ENCODE data around the gene HIRIP3.

Gene HIRIP3

DNA sequence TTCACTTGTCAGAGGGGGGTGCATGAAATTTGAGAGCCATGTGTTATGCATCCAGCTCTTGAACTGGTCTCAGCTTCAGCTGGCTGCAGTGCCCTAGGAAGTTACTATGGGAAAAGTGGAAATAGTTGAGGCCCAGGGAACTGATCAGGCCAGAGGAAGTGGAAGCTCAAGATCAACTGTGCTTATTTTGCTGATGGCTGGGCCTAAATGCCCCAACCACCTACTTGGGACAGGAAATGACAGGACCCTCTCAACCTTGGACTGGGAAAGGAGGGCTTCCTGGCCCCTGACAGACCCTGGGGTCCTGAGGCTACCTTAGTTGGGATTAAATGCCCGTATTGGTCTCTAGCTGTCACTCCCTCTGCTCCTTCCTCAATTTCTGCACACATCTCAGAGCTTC is 22.9 kb downstream of the HIRIP3 start:
- H3K27ac Mint-ChIP-seq, result no peak overlapping the region
- TF ChIP-seq, protein P1, sequence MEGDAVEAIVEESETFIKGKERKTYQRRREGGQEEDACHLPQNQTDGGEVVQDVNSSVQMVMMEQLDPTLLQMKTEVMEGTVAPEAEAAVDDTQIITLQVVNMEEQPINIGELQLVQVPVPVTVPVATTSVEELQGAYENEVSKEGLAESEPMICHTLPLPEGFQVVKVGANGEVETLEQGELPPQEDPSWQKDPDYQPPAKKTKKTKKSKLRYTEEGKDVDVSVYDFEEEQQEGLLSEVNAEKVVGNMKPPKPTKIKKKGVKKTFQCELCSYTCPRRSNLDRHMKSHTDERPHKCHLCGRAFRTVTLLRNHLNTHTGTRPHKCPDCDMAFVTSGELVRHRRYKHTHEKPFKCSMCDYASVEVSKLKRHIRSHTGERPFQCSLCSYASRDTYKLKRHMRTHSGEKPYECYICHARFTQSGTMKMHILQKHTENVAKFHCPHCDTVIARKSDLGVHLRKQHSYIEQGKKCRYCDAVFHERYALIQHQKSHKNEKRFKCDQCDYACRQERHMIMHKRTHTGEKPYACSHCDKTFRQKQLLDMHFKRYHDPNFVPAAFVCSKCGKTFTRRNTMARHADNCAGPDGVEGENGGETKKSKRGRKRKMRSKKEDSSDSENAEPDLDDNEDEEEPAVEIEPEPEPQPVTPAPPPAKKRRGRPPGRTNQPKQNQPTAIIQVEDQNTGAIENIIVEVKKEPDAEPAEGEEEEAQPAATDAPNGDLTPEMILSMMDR (IDR thresholded peaks at IDR 0.05; ENCODE audit: unreplicated experiment in 3 of 3), result no peak
- no peaks in the 10 kb centered on the region for H3K27me3 Mint-ChIP-seq (ENCODE audit: low read depth)
- H3K4me1 Mint-ChIP-seq, result peaks cover 27% of the 10 kb centered on the region
- H3K4me3 Mint-ChIP-seq, result peak overlapping the region in 1 of 3 experiments; percentile 96
- H3K9me3 Mint-ChIP-seq, result peaks cover 5% of the 10 kb centered on the region
- peaks cover 43% of the 10 kb centered on the region for H3K36me3 Mint-ChIP-seq (ENCODE audit: low read depth)

DNA sequence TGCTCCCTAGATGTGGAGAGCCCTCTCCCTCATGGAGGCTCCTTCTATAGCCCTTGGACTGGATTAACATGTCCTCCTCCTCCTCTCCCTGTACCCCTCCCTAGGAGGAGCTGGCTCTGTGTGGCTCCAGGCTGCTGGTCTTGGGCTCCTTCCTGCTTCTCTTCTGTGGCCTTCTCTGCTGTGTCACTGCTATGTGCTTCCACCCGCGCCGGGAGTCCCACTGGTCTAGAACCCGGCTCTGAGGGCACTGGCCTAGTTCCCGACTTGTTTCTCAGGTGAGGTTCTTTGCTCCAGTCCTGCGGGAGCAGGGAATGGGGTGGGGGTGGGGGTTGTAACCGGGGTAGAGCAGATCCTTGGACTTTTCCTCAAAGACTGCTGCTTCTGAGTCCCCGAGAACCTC is 24.1 kb downstream of the HIRIP3 start:
- Mint-ChIP-seq H3K27me3 (ENCODE audit: low read depth) (no peaks in the 10 kb centered on the region), H3K9me3 (peaks cover 5% of the 10 kb centered on the region), H3K4me3 (no peak overlapping the region), H3K4me1 (peaks cover 17% of the 10 kb centered on the region), H3K36me3 (ENCODE audit: low read depth) (peaks cover 43% of the 10 kb centered on the region), H3K27ac (peak overlapping the region in 1 of 3 experiments; percentile 34)
- TF ChIP-seq, protein P1 (IDR thresholded peaks at IDR 0.05; ENCODE audit: unreplicated experiment in 3 of 3), result no peak

DNA sequence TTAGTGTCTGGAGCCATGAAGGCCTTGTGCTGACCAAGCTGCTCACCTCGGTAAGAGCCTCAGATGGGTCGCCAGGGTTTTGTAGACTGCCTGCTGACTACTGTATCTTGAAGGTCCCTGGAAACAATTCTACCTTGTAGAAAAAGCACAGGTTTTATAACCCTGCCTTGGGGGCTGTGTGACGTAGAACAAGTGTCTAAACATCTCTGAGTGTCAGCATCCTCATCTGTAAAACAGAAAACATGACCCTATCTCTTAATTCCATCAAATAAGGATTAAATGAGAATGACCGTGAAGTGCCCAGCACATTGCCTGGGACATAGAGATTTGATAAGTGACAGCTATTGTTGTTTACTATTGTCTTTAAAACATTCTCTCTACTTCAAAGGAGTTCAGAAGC is 27.2 kb downstream of the HIRIP3 start:
- H3K36me3 Mint-ChIP-seq (ENCODE audit: low read depth), result peaks cover 51% of the 10 kb centered on the region
- H3K9me3 Mint-ChIP-seq, result peaks cover 4% of the 10 kb centered on the region
- H3K27ac Mint-ChIP-seq, result no peak overlapping the region
- no peaks in the 10 kb centered on the region for H3K27me3 Mint-ChIP-seq (ENCODE audit: low read depth)
- no peaks in the 10 kb centered on the region for H3K4me1 Mint-ChIP-seq
- TF ChIP-seq, protein P1 (IDR thresholded peaks at IDR 0.05; ENCODE audit: unreplicated experiment in 3 of 3), result no peak
- no peak overlapping the region for H3K4me3 Mint-ChIP-seq

DNA sequence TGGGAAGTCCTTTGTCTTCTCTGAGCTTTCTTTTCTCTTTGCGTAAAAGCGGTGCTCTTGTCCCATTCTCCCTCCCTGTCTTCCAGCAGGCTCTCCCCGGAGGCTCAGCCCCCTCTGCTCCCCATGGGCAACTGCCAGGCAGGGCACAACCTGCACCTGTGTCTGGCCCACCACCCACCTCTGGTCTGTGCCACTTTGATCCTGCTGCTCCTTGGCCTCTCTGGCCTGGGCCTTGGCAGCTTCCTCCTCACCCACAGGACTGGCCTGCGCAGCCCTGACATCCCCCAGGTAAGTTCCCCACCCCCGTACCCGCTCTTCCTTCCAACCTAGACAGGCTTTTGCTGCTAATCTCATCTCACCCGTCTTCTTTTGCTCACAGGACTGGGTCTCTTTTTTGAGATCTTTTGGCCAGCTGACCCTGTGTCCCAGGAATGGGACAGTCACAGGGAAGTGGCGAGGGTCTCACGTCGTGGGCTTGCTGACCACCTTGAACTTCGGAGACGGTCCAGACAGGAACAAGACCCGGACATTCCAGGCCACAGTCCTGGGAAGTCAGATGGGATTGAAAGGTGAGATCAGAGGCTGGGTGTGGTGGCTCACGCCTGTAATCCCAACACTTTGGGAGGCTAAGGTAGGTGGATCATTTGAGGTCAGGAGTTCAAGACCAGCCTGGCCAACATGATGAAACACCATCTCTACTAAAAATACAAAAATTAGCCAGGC is 32.2 kb downstream of the HIRIP3 start:
- TF ChIP-seq, protein P1 (IDR thresholded peaks at IDR 0.05; ENCODE audit: unreplicated experiment in 3 of 3), result no peak
- Mint-ChIP-seq H3K4me1 (peaks cover 12% of the 10 kb centered on the region), H3K4me3 (peak overlapping the region; percentile 92 to 97 (median 94)), H3K36me3 (ENCODE audit: low read depth) (peaks cover 22% of the 10 kb centered on the region), H3K9me3 (no peaks in the 10 kb centered on the region), H3K27me3 (ENCODE audit: low read depth) (no peaks in the 10 kb centered on the region), H3K27ac (peak overlapping the region; percentile 96 to 99 (median 97))

DNA sequence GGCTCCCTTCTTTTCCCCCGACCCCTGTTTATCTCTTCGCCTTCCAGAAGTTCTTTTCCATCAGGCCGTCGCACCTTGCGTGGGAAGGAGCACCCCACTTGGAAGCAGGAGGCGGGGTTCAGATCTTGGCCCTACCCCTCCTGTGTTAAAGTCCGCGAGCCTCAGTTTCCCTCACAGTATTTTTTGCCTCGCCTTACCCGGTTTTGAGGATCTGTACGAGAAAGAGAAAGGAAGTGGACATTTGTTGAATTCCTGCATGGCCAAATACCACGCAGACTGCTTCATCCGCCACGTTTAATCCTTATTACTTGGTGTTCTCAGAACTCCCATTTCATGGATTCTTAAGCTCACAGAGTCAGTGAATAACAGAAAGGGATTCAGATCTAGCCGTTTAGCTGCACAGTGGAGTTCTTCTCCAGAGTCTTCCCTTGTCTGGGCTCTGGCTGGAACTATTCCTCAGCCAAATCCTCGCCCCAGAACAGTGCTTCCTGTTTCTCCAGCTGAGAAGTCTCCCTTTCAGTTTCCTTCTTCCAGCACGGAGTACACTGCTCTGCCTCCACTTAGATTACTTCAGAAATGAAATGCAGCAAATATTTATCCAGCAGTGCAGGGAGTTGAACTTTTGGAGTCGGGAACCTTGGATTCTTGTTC is 32.9 kb downstream of the HIRIP3 start:
- TF ChIP-seq, protein P1 (IDR thresholded peaks at IDR 0.05; ENCODE audit: unreplicated experiment in 3 of 3), result no peak
- Mint-ChIP-seq H3K36me3 (ENCODE audit: low read depth) (peaks cover 18% of the 10 kb centered on the region), H3K27ac (peak overlapping the region; percentile 96 to 99 (median 97)), H3K27me3 (ENCODE audit: low read depth) (no peaks in the 10 kb centered on the region), H3K9me3 (no peaks in the 10 kb centered on the region), H3K4me1 (peaks cover 12% of the 10 kb centered on the region), H3K4me3 (peak overlapping the region; percentile 92 to 97 (median 94))
